ENCODE measurements around the gene POLK.

GRCh38 chr5:75512383-75513074 lies 838 bp downstream of the POLK start:
- TF ChIP-seq POLR2A (IDR thresholded peaks at IDR 0.05; ENCODE audit: low read length) (no peak), GATA1 (IDR thresholded peaks at IDR 0.05; ENCODE audit: low read depth, low read length) (no peak)
